ENCODE measurements around the gene SNAP47.

- TF ChIP-seq CTCF (IDR thresholded peaks at IDR 0.05; ENCODE audit: low read depth, low read length, poor library complexity, severe bottlenecking) (no peak), EZH2phosphoT487 (IDR thresholded peaks at IDR 0.05; ENCODE audit: borderline replicate concordance, low read length) (no peak)
These were observed 40.6 kb downstream of the SNAP47 start for GRCh38 chr1:227775841-227776240.
